ENCODE data around the gene GATC.

- TF ChIP-seq CTCF (IDR thresholded peaks at IDR 0.05) (no peak), POLR2A (IDR thresholded peaks at IDR 0.05) (no peak)
Observed at GRCh38 chr12:120465756-120466155, 19.5 kb downstream of the GATC start.
